HS-5 (cell line): ENCODE results near the gene DIP2C.

Source experiments
- DNase-seq: peaks from one replicate; pipeline ENCODE4 v3.0.0-alpha.2; 2012; ENCODE audit warnings: low read depth

Gene DIP2C

DNA sequence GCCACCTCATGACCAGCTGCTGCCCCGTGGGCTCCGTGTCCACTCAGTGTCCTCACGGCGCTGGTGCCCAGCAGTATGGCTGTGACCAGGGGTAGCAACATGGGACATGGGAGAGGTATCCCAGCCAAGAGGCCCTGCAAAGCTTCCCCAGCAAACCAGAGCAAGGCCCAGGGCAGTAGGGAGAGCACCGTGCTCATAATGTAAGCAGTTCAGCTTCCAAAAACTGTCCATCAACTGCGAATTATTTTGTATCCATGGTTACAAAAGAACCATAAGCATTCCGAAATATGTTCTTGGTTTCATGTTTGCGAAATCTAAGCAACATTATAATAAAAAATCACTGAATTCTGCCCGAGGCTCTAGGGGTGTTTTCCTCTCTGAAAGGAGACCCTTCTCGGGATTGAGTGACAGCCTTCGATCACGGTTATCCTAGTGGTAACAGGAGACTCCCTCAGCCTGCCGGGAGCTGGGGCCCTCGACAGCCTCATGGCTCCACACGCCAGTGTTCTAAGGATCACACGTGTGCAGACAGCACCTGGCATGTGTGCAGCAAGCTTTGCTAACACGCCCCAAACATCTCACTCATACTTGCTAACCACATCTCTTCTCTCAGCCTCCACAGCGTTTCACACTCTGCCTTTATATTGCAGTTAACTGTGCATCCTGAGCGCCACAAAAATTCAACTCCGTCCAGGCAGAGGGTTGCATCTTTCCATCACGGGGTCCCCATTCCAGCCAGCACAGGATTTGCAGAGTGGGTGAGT, 117.6 kb downstream of the DIP2C start:
- DNase-seq: no peak

DNA sequence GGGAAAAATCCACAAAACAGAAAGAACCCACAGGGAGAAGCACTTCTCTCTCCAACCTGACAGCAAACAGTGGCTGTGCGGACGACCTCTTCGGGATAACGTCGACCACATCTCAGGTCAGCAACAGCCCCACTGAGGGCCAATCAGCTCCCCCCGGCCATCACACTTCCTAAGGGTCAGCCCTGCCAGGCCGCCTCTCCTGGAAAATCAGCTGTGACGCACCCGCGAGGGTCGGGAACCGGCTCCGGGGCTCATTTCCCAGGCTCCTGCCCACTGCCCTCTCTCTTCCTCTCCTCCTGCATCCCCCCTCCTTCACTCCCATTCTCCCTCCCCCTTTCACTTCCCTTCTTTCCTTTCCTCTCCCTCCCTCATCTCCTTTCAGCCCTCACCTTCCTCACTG, 118.3 kb downstream of the DIP2C start:
- no peak for DNase-seq

DNA sequence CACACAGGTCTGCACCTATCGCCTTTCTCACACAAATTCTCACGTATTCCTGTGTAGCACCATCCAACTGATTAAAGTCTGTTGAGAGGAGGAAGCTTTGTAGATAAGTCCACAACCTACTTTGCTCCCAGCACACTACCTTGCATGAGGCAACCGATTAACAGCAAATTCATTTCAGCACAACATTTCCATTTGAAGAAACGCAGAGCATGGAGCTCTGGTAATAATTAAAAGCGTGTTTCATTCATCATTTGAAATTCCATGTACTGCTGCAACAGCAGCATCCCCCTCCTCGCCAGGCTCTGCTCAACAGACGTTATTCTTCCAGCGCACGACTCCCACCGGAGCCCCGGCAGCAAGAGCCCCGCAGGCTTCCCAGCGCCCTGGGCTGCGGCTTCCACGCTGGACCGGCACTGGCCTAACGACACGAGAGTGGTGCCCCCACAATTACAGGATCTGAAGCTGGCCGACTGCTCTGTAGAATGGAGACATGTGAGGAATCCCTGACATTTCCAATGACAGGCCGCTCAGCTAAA, 118.8 kb downstream of the DIP2C start:
- no peak for DNase-seq

DNA sequence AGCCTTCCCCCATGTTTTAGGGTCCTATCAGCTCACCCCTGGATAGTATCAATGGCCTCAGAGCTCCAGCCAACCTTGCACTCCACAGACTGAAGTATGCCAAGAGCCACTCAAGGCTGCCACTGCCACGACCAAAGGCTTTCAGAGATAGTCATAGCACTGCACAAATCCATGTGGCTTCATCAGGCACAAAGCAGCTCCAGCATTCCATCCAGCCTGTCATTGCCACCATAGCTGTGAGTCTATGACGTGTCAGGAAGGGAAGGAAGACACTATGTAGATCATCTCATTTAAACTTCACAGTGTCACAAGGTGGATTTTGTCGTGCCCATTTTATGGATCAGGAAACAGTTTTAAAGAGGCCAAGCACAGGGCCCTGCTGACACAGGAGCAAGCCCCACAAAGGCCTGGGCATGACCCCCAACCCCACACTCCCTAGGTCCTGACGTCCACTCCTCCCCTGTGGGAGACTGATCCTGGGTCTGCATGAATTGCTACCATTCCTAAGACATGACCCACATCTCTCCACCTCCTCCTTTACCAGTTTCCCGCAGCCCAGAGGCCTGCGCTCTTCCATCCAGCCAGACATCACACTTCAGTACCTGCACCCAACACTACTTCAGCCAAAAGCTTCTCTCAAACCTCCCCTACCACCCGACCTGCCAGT, 119.4 kb downstream of the DIP2C start:
- DNase-seq: no peak

DNA sequence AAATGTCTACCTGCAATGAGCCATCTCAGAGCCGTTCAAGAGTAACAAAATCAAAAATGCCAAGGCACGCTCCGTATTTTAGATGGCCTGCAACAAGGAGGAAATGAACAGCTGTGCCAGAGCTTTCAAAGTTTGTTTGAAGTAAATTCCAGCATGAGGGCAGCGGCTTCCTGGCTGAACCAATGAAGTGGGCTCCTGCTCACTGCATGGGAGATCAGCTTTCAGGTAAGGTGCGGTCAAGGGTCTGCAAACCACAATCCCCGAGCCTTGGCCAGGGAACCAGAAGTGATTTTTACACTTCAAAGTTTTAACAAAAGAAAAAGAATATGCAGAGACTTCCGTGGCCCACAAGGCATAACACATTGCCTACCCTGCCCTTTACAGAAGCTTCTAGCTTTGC, 120.6 kb downstream of the DIP2C start:
- no peak for DNase-seq

DNA sequence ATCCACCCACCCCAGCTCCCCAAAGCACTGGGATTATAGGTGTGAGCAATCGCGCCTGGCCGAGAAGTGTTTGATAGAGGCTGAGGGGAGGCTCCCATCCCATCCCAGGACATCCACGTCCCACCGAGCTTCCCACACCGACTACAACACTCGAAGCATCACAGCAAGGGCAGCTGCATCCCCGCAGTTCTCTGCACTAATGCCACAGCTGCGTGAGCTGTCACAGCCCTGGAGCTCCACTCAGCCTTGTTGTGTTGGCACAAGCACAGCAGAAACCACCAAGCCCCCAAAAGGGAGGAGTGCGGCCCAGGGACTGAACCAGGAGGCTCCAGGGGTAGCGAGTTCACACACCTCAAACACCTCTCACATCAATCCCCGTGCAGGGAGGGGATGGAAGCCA, 121.6 kb downstream of the DIP2C start:
- no peak for DNase-seq

DNA sequence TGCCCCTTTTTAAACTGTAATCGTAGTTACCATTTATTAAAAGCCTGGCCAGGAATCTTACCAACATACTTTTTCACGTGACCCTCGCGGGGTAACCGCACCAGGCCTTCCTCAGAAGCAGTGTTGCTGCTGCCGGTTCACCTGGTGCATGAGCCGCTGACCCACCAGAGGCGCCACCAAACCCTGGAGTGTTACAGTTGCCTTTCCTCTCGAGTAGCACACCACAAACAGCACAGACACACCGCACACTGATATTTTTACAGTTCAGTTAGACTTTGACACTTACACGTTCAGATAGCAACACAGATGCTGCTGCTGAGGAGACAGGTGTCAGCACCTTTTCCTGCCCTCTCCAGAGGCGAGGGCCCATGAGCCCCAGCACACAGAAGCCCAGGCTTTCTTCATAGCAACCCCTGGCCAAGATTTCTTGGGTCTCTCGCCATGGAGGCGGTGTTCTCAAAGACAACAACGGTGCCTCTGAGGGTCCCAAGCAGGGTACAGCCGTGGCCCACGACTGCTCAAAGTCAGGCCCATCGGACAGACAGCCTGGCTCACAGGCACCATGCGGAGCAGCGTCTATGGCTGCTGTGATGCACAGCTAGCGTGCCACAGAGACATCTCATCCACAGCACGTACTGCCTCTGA, 123.1 kb downstream of the DIP2C start:
- no peak for DNase-seq

DNA sequence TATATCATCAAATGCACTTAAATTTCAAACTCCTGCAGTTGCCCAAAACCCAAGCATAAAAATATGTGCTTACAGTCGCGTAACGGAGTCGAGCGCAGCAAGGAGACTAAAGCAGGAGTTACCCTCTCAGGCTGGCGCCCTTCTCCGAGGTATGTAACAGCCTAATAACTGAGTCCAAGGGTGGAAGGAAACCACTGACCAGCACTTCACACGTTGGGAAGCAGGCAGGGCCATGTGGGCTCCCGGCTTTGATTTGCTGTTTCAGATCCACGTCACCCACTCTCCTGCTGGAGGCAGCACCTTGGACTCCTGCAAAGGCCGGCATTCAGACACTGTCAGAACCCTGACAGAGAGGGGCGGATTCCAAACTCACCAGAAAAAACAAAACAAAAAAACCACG, 123.8 kb downstream of the DIP2C start:
- DNase-seq: no peak

- DNase-seq: no peak
Observed at GRCh38 chr10:565146-565545, 124.3 kb downstream of the DIP2C start.

DNA sequence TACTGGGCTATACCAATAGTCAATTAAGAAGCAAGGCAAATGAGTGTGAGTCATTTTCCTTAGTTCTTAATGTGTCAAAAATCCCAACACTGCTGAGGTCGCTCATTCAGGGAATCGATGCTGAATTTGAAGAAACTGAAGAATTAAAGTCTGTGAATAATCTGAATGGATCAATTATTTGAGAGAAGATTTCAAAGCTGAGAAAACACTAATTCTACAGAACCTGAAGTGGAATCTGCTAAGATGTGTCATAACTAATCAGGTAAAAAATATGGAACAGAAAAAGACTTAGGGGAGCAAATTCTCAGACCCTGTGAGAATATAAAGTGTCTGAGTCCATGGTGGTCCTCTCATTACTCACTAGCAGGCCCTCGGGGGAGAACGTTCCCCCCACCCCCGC, 125.6 kb downstream of the DIP2C start:
- DNase-seq: no peak

DNA sequence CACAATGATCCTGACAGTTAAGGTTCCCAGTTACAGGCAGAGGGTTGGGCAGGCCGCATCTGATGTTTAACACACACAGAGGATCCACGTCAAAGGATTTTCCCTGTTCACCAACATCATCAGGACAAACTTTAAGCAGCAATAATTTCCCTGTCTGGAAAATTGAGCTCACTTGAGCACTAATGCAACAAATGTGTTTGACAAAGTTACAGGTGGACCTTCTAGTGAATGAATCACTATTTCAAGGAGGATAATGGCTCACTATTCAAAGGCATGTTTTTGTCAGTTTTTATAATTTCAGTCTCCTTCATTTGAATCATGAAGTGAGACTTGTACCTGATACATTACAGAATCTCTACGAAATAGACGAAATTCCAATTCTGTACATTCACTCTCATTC, 127.3 kb downstream of the DIP2C start:
- no peak for DNase-seq

- no peak for DNase-seq
Observed at GRCh38 chr10:561721-562120, 127.7 kb downstream of the DIP2C start.

DNA sequence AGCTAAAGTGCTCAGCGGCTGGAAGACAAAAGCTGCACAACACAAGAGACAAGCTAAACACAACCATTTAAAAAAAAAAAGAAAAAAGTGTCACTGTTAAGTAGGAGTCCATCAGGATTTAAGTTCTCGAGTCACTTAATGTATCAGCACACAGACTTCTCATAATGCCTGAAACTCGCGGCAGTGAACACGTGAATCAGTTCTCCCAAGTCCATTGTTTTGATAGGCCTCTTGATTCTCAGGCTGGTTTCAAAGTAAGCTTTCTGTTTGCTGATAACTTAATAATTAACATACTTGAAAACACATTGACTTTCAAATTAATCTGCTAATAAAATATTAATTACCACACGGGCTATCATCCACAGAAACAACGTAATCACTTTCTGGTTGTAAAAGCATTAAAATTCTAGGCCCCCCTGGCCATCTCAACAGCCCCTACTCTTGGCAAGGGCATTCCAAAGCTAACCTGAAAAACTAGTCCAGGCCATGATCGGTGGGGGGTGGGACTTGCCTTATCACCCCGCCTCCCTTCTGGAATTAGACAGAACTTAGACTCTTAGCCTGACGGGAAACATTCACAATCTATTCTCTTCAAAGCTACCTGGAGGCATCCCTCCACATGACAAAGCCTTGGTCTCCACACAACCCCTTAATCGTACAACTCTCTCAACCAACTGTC, 129.0 kb downstream of the DIP2C start:
- DNase-seq: no peak

- DNase-seq: no peak
Observed at GRCh38 chr10:559767-560047, 129.8 kb downstream of the DIP2C start.

DNA sequence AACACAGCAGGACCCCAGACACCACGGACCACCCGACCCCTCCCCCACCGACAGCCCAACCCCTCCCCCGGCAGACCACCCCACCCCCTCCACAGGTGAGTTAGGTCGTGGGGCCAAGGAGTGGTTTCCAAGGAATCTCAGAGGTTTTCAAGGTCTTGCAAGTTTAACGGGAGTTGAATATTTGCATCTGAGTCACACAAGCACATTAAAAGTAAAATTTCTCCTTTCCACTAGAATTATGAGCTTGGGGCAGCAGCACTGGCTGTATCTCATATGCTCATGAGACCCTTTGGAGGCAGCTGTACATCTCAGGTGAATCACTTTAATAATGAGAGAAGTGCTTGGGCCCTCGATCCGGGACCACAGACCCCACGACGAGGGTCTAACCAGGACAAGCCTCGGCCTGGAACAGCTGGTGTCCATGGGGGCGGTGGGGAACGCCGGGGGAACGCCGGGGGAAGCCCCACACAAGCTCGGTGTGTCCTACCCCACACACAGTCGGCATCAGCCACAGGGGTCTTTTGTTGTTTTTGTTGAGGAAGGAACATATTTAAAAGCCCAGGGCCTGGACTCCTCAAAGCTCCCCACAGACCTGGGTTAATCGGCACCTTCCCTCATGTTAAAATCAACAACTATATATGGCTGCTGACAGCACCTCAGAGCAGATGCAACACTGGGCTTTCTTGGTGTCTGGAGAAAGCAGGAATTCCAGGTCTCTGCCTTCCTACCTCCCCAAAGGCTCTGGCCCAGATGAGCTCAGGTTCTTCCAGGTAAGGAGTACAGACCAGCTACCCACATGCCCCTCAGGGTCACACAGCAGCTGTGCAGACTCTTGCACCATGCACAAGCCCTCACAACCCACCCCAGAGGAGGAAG, 130.3 kb downstream of the DIP2C start:
- no peak for DNase-seq

DNA sequence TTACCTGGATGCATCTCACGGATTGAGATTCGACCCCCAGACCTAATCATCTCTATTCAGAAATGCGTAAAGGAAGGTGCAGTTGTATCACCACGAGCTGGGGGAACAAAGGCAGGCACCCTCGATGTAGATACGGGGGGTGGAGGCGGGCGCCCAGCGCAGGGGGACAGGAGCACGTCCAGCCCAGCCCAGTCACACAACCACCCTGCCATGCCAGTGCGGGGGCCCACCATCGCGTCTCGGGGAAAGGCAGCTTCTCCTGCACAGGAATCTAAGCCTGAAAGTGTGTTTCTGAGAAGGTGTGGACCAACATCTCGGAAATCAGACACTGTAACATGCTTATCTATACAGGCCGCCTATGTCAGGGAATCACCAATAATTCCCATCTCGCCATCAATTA, 131.1 kb downstream of the DIP2C start:
- no peak for DNase-seq

- no peak for DNase-seq
Observed at GRCh38 chr10:557792-558328, 131.6 kb downstream of the DIP2C start.

GRCh38 chr10:556971-557637, 132.4 kb downstream of the DIP2C start:
- DNase-seq: no peak

DNA sequence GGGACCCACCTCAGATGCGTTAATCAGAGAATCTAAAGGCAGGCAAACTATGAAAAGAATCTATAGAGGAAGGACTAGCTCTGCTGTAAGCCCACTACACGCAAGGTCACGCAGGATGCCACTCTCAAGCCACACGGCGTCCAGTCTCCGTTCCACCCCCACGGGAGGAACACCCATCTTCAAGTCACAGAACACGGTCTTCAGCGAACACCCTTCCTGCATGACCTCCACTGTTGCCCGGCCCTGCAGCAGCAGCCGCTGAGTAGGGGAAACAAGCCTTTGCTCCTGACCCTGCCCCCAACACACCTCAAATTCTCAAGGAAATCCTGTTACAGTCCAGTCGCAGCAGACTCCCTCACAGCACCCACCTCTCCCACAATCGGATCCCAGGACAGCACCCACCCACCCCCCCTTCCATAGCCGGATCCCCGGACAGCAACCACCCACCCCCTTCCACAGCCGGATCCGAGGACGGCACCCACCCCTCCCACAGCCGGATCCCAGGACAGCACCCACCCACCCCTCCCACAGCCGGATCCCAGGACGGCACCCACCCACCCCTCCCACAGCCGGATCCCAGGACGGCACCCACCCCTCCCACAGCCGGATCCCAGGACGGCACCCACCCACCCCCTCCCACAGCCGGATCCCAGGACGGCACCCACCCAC, 133.7 kb downstream of the DIP2C start:
- DNase-seq: no peak

DNA sequence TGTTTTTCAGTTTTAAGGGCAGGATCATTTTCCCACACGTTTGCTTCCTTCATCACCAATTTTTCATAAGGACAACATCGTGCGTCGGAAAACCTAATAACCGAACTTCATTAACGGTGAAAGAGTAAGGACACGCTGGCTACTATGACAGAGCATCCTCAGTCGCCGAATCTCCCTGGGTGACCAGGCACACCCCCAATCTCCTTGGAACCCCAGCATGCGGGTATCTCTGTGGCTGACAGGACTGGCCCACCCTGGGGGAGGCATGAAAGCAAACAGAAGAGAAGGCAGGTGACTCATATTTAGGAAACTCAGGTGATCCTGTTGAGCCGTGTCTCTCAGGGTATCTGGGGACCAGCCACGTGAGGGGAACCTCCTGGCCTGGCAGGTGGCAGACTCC, 134.2 kb downstream of the DIP2C start:
- DNase-seq: no peak
